ENCODE measurements around the gene PITHD1. TPM values are rescaled to one million over a fixed set of nuclear protein-coding genes. Genes with fewer than 3 reads are reported as not detected.

PITHD1 gene
- total RNA-seq, 2 donors from 2014 or later: 42.9 to 57.0 TPM

- peaks cover 3 to 17% of the 10 kb centered on the region in 2 donors for H3K4me1 ChIP-seq (ENCODE audit: control insufficient read depth in 1 of 2, low read depth in 2 of 2)
- ATAC-seq (ENCODE audit: insufficient number of reproducible peaks, low FRiP score, low read depth) (no peak), DNase-seq (ENCODE audit: low spot score) (no peak)
- H3K27me3 ChIP-seq (replicated peaks; ENCODE audit: insufficient read depth): no peaks in the 10 kb centered on the region
- no peak overlapping the region for H3K4me3 ChIP-seq
- peaks cover 3% of the 10 kb centered on the region for H3K36me3 ChIP-seq
- no peak overlapping the region for H3K27ac ChIP-seq
- no peaks in the 10 kb centered on the region for H3K9me3 ChIP-seq
- TF ChIP-seq CTCF (IDR thresholded peaks at IDR 0.05): no peak
Observed at GRCh38 chr1:23804183-23804835, 26.1 kb downstream of the PITHD1 start.

GRCh38 chr1:23805025-23805424 lies 26.8 kb downstream of the PITHD1 start:
- no peaks in the 10 kb centered on the region for H3K9me3 ChIP-seq
- H3K4me3 ChIP-seq: no peak overlapping the region
- DNase-seq (ENCODE audit: low spot score) (no peak), ATAC-seq (ENCODE audit: insufficient number of reproducible peaks, low FRiP score, low read depth) (no peak)
- H3K36me3 ChIP-seq: peaks cover 3% of the 10 kb centered on the region
- TF ChIP-seq CTCF (IDR thresholded peaks at IDR 0.05): no peak
- peaks cover 3 to 10% of the 10 kb centered on the region in 2 donors for H3K4me1 ChIP-seq (ENCODE audit: control insufficient read depth in 1 of 2, low read depth in 2 of 2)
- no peaks in the 10 kb centered on the region for H3K27me3 ChIP-seq (replicated peaks; ENCODE audit: insufficient read depth)
- no peak overlapping the region for H3K27ac ChIP-seq

- H3K9me3 ChIP-seq: no peaks in the 10 kb centered on the region
- no peak for DNase-seq (ENCODE audit: low spot score)
- no peak overlapping the region for H3K4me3 ChIP-seq
- H3K27me3 ChIP-seq (replicated peaks; ENCODE audit: insufficient read depth): no peaks in the 10 kb centered on the region
- peaks cover 2 to 6% of the 10 kb centered on the region in 2 donors for H3K4me1 ChIP-seq (ENCODE audit: control insufficient read depth in 1 of 2, low read depth in 2 of 2)
- no peak for TF ChIP-seq CTCF (IDR thresholded peaks at IDR 0.05)
- peaks cover 3% of the 10 kb centered on the region for H3K36me3 ChIP-seq
- ATAC-seq (ENCODE audit: insufficient number of reproducible peaks, low FRiP score, low read depth): no peak
- no peak overlapping the region for H3K27ac ChIP-seq
Observed at GRCh38 chr1:23806280-23806679, 28.1 kb downstream of the PITHD1 start.

GRCh38 chr1:23807453-23807852 lies 29.2 kb downstream of the PITHD1 start:
- DNase-seq (ENCODE audit: low spot score): no peak
- H3K4me1 ChIP-seq (ENCODE audit: control insufficient read depth in 1 of 2, low read depth in 2 of 2): no peaks in the 10 kb centered on the region
- no peak overlapping the region for H3K27ac ChIP-seq
- H3K27me3 ChIP-seq (replicated peaks; ENCODE audit: insufficient read depth): no peaks in the 10 kb centered on the region
- no peak overlapping the region for H3K4me3 ChIP-seq
- no peak for ATAC-seq (ENCODE audit: insufficient number of reproducible peaks, low FRiP score, low read depth)
- H3K36me3 ChIP-seq: peaks cover 3% of the 10 kb centered on the region
- no peak for TF ChIP-seq CTCF (IDR thresholded peaks at IDR 0.05)
- H3K9me3 ChIP-seq: no peaks in the 10 kb centered on the region

GRCh38 chr1:23809751-23810171 lies 31.5 kb downstream of the PITHD1 start:
- TF ChIP-seq CTCF (IDR thresholded peaks at IDR 0.05): peak; percentile 36
- DNase-seq (ENCODE audit: low spot score): no peak
- H3K9me3 ChIP-seq: no peaks in the 10 kb centered on the region
- H3K27ac ChIP-seq: no peak overlapping the region
- no peaks in the 10 kb centered on the region for H3K4me1 ChIP-seq (ENCODE audit: control insufficient read depth in 1 of 2, low read depth in 2 of 2)
- H3K27me3 ChIP-seq (replicated peaks; ENCODE audit: insufficient read depth): no peaks in the 10 kb centered on the region
- ATAC-seq (ENCODE audit: insufficient number of reproducible peaks, low FRiP score, low read depth): peak; percentile 15
- no peak overlapping the region for H3K4me3 ChIP-seq
- H3K36me3 ChIP-seq: peaks cover 11% of the 10 kb centered on the region

All from thoracic aorta (tissue), 2 donors.